Mammary epithelial cell (primary cell): Measurements from ENCODE around the gene PGAP2.
"Not testable (repeated sequence)": the region's sequence is repeated elsewhere in the genome, so short reads cannot be mapped to it uniquely, and the experiment has no call there.

Experiments used
- CTCF ChIP-seq, 2 donors: IDR thresholded peaks in 1 of 2; conservative IDR thresholded peaks in 1 of 2; 2 replicates each; pipeline ENCODE4 v1.5.1; 2011 to 2012; ENCODE audit warnings: inconsistent platforms in 2 of 2, low read length in 2 of 2, mild to moderate bottlenecking in 2 of 2, control low read depth in 1 of 2, low read depth in 1 of 2; ENCODE audit not compliant: insufficient read depth in 1 of 2; ENCODE audit errors: extremely low read depth in 1 of 2
- EZH2 ChIP-seq: IDR thresholded peaks from 2 replicates; pipeline ENCODE4 v1.6.1; 2012; ENCODE audit warnings: low read length, inconsistent platforms, borderline replicate concordance

GRCh38 chr11:3794387-3794786, 14.0 kb upstream of the PGAP2 start:
- TF ChIP-seq CTCF (conservative IDR thresholded peaks at IDR 0.05 in 1 of 2, IDR thresholded peaks at IDR 0.05 in 1 of 2; ENCODE audit: extremely low read depth in 1 of 2, insufficient read depth in 1 of 2, low read depth in 1 of 2, low read length in 2 of 2); EZH2: not testable (repeated sequence)
